Right lung (tissue), 5 donors: ENCODE data around the gene SELENOK. TPM values are rescaled to one million over a fixed set of nuclear protein-coding genes. Genes with fewer than 3 reads are reported as not detected.

Experiments used
- DNase-seq, 2 donors: peaks; one replicate each; pipeline ENCODE4 v3.0.0-alpha.2; 2013
- polyA plus RNA-seq, 5 donors: library from polyadenylated mRNA; unstranded; fragments of 120-200 nt; gene quantifications; one replicate each; pipeline versions ENCODE4 v1.2.1 to v1.2.3, GENCODE V29; 2013; ENCODE audit warnings: inconsistent platforms in 1 of 5, low replicate concordance in 1 of 5; ENCODE audit not compliant: insufficient read length in 5 of 5, insufficient read depth in 1 of 5

The SELENOK gene
- polyA plus RNA-seq, 5 donors = 53.7 to 67.0 (median 57.0) TPM

- no peak for DNase-seq
Measured at GRCh38 chr3:53887446-53887845, 4.2 kb downstream of the SELENOK start.

DNA sequence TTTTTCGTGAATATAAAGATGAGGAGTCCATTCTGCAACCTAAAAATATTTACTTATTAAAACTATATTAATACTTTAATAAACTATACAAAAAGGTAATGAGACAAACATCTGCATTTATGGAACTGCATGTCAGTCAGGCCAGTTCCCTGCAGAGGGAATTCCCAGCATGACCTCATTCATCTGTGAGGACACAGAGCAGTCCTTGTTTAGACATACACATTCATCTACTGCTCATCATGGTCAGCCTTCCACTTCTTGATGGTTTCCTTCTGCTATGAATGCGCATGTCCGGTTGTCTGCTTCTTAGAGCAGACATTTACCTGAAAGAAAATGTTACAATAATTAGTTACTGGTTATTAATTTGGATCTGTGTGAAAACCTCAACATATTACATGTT, 6.4 kb downstream of the SELENOK start:
- DNase-seq = no peak

DNA sequence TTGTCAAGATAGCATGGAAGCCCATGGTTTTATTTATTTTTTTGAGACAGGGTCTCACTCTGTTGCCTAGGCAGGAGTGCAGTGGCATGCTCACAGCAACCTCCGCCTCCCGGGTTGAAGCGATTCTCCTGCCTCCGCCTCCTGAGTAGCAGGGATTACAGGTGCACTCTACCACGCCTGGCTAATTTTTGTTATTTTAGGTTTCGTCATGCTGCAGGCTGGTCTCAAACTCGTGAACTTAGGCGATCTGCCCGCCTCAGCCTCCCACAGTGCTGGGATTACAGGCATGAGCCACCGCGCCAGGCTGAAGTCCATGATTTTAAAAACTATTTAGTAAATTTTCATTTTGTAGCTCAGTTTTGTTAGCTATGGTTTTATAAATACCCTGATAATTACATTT, 7.0 kb downstream of the SELENOK start:
- DNase-seq = no peak

DNA sequence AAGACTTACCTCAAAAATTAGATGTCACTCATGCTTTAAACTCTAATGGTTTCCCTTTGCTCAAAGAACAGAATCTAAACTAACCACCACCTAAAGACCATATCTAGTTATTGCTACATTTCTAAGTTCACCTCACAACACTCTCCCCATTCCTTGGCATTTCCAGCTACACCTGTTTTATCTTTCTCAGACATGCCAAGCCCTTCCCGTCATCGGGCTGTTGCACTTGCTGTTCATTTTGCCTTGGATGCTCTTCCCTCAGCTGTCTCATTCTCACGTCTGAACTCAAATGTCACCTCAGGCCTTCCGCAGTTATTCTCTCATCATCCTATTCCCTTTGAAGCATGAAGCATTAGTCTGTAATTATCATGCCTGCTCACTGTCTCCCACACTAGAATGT, 8.7 kb downstream of the SELENOK start:
- DNase-seq = no peak

DNA sequence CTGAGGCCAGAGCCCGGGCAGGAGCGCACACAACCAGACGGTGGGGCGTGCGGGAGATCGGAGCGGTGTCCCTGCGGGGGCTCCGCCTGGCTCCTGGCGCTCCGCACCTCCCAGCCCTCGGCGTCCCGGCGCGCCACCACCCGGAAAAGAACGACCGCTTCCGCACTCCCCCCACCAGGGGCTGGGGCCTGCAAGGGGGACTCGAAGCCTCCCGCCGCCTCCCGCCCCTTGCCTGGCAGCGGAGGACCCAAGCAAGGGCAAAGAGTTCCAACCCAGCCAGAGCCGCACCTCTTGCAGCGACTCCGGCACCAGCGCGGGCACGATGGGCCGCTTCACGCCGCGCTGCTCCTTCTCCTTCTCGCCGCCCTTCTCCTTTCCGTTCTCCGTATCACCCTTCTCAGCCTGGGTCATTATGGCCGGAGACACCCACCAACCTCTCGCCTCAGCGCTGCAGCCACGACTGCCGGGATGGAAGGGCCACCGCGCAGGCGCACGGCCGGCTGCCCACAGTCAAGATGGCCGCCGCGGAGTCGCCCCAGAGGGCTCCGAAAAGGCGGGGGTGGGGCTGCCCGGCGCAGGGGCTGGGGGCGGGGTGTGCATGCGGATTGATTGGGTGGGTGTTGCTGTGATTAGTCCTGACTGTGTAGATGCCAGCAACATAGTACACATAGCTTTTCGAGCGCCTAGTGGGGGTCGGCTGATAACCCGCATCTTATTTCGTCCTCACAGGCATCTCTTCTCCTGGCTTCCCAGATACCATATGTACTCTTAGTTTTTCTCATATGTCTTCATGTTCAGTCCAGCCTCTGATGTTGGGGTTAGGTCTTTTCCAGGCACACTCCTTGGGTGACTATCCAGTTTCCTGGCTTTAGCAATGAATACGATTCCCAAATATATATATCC, 9.7 kb downstream of the SELENOK start, which contains the start of gene ACTR8:
Gene ACTR8 (minus strand): TSS at position 462 of the 903 bp plus-strand sequence. CDS start 51 bp downstream, at position 411.
- DNase-seq = peak; percentile 90 to 92

- no peak for DNase-seq
Measured at GRCh38 chr3:53880396-53881345, 11.0 kb downstream of the SELENOK start.

- DNase-seq = no peak
Measured at GRCh38 chr3:53865732-53866499, 25.7 kb downstream of the SELENOK start.

DNA sequence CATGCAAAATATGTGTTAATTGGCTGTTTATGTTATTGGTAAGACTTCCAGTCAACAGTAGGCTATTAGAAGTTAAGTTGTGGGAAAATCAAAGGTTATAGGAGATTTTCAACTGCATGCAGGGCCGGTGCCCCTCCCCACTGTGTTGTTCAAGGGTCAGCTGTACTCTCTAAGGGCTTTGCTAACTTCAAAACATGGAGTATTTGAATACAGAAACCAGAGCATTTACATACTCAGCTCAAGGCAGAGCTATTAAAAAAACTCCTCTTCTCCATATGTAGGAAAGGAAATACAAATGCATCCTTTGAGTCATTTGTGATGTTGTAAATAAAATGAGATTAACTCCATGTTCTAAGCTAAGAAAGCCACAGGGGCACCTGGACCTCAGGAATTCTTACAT, 28.5 kb downstream of the SELENOK start:
- DNase-seq = no peak

GRCh38 chr3:53862241-53862640, 29.4 kb downstream of the SELENOK start:
- DNase-seq = no peak

- DNase-seq = no peak
Measured at GRCh38 chr3:53860196-53860595, 31.5 kb downstream of the SELENOK start.

DNA sequence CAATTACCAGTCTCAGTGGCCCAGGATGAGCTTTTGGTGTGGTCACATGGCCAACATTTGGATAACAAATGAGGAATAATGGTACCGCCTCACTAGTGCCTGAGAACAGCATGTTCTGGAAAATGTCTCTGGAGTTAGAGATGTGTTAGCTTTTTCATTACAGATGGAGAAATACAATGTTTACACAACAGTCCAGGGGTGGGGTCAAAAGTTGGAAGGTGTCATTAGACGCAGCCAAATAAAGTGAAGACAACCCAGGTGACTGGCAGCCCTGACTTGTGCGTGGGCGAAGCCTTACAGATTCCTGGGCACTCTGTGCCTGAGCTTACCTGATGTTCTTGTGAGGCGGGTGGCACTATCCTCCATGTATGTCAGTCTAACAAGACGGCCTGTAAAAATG, 32.5 kb downstream of the SELENOK start:
- DNase-seq = no peak

DNA sequence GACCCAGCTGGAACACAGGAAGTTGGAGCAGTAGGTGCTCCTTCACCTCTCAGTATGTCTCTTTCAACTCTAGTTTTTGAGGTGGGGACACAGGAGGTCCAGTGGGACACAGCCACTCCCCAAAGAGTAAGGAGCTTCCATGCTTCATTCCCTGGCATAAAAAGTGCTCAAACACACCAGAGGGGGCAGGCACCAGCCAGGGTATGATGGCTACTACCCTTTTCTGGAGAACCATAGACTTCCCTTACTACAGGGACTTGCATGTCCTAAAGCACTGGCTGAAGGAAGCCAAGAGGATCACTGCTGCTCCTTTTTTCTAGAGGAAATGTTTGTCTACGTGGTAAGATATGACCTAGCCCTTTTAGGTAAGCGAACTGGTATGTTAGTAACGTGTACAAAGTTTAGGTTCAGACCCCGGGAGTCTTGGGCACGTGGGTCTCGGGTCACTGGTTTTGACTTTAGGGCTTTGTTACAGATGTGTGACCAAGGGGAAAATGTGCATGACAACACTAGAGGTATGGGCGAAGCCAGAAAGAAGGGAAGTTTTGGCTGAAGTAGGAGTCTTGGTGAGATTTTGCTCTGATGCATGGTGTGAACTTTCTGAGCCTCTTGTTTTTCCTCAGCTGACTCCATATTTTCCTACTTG, 33.4 kb downstream of the SELENOK start:
- DNase-seq = no peak

- no peak for DNase-seq
Measured at GRCh38 chr3:53856964-53857363, 34.7 kb downstream of the SELENOK start.

DNA sequence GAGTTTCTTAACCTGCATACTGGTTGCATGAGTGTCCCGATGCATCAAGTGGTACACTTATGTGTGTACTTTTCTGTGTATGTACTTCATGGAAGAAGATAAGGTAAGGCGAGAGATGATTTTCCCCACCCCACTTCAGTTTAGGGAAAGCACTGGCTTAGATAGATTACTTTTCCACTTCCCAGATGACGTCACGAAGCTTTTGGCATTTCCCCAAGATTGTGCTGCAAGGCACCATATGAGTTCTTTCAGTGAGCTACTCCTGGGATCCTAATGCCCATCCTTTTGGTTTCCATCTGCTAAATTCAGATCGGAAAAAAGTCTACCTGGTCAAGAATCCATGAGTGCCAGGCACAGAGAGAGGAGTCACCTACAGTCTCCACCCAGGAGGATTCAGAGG, 40.8 kb downstream of the SELENOK start:
- DNase-seq = peak; percentile 38 to 51

DNA sequence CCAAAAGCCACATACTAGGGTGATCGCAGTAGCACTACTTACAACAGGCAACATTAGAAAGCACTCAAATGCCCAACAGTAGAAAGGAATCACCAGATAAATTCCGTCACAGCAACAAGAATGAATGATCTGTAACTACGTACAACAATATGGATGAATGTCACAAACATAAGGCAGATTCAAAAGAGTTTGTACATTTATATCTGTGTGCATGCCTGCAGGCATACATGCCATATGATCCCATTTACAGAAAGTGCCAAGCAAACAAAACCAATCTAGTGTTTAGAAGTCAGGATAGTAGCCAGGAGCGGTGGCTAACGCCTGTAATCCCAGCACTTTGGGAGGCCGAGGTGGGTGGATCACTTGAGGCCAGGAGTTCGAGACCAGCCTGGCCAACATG, 41.7 kb downstream of the SELENOK start:
- no peak for DNase-seq

DNA sequence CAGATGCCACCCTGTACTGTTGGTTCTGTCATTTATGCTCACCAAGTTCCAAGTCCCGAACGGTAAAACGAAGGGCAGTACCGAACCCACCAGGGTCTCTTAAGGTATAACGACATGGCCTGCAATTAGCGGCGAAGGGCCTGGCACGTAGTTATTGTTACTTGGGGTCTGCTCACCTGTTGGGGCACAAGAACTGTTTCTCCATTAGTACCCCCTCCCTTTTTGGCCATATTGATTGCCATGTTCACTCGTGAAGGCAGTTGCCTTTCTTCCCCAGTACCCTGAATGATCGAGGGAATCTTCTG, 44.9 kb downstream of the SELENOK start:
- DNase-seq = no peak

DNA sequence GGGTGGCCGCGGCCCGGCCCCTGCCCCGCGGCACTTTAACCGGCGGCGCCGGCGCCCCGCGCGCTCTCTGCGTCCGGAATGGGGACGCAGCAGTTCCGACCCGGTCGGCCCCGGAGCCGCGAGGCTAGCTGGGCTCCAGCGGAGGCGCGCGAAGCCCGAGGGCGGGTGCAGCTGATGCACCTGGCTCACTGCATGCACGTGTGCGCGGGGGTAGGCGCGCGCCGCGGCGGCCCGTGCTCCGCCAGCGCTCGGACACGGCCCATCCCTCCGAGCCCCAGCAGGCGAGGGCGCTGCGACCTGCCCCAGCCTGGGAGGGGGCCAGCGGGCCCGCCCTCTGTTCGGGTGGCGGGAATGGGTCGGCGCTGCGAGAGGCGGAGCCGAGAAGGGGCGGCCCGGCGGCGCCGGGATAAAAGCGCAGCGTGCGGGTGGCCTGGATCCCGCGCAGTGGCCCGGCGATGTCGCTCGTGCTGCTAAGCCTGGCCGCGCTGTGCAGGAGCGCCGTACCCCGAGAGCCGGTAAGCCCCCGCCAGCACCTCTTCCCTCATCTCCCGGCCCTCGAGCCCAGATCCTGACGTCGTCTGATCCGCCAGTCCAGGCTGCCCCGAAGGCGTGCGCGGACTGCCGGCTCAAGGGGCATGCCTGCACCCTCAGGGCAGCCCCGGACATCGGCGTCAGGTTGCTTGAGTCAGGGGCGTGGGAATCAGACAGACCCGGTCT, 45.4 kb downstream of the SELENOK start, which contains the start of the genes CHDH and IL17RB:
Gene CHDH (minus strand): TSS at position 286 of the 717 bp plus-strand sequence. CDS start 22,411 bp downstream, outside the sequence.
Gene IL17RB (plus strand): TSS at position 435 of the 717 bp plus-strand sequence. CDS start 21 bp downstream, at position 456.
- peak; percentile 45 to 56 for DNase-seq

GRCh38 chr3:53845881-53846133, 45.9 kb downstream of the SELENOK start:
- DNase-seq = no peak

- DNase-seq = peak; percentile 50 to 51
Measured at GRCh38 chr3:53845103-53845880, 46.4 kb downstream of the SELENOK start.
